ENCODE measurements around the gene C19orf73.
A peak's percentile ranks its signal among the peaks of the same experiment; 100 is the strongest.

C19orf73 gene

GRCh38 chr19:49118565-49119410 lies at the start of gene C19orf73:
C19orf73 (minus strand) TSS chr19:49119143; CDS start chr19:49119022, 121 bp downstream.
- peak; percentile 82 for DNase-seq

- no peak for DNase-seq
Measured at GRCh38 chr19:49168421-49168820, 49.5 kb upstream of the C19orf73 start.

DNA sequence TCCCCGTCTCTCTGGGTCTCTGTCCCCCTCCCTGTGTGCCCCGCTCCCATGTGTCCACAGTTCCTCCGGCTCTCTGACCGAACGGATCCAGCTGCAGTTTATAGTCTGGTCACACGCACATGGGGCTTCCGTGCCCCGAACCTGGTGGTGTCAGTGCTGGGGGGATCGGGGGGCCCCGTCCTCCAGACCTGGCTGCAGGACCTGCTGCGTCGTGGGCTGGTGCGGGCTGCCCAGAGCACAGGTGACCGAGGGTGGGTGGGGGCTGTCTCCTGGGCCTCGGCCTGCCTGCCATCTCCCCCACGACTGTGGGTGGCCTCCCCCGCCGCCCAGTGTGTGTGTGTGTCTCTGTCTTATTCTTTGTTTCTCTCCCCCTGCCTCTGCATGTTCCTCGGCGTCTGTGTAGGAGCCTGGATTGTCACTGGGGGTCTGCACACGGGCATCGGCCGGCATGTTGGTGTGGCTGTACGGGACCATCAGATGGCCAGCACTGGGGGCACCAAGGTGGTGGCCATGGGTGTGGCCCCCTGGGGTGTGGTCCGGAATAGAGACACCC lies 49.0 kb upstream of the C19orf73 start:
- no peak for DNase-seq

DNA sequence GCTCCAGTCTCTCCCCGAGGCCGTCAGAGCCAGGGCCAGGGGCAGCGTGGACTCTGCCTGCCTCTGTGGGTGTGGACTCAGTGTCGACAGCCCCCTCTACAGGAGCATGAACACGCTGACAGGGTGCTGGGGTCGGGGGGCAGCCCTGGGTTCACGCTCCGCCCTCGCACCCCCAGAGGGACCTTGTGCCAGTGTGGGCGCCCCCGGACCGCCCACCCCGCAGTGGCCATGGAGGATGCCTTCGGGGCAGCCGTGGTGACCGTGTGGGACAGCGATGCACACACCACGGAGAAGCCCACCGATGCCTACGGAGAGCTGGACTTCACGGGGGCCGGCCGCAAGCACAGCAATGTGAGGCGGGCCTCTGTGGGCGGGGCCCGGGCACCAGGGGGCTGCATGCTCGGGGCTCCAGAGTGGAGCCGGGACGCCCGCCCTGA lies 46.9 kb upstream of the C19orf73 start:
- DNase-seq = no peak

GRCh38 chr19:49165111-49165750 lies 46.3 kb upstream of the C19orf73 start:
- no peak for DNase-seq

DNA sequence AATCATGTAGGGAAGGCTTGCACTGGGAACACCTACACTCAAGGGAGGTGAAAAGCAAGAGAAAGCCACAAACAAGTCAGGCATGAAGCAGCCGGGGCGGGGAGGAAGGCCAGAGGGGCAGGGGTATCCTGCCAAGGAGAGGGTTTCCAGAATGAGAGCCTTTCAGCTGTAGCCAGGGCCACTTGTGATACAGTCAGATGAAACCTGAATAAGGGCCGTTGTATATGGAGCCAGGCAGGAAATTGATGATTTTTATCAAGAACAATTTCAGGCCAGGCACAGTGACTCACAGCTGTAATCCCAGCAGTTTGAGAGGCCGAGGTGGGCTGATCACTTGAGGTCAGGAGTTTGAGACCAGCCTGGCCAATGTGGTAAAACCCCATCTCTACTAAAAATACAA lies 43.0 kb upstream of the C19orf73 start:
- no peak for DNase-seq

GRCh38 chr19:49160450-49161189 lies 41.7 kb upstream of the C19orf73 start:
- no peak for DNase-seq

- no peak for DNase-seq
Measured at GRCh38 chr19:49157445-49158224, 38.7 kb upstream of the C19orf73 start, which contains the start of gene TRPM4. TRPM4 (plus strand) TSS chr19:49157792; CDS start chr19:49157867, 75 bp downstream.

GRCh38 chr19:49155820-49156346 lies 36.9 kb upstream of the C19orf73 start:
- DNase-seq = no peak

DNA sequence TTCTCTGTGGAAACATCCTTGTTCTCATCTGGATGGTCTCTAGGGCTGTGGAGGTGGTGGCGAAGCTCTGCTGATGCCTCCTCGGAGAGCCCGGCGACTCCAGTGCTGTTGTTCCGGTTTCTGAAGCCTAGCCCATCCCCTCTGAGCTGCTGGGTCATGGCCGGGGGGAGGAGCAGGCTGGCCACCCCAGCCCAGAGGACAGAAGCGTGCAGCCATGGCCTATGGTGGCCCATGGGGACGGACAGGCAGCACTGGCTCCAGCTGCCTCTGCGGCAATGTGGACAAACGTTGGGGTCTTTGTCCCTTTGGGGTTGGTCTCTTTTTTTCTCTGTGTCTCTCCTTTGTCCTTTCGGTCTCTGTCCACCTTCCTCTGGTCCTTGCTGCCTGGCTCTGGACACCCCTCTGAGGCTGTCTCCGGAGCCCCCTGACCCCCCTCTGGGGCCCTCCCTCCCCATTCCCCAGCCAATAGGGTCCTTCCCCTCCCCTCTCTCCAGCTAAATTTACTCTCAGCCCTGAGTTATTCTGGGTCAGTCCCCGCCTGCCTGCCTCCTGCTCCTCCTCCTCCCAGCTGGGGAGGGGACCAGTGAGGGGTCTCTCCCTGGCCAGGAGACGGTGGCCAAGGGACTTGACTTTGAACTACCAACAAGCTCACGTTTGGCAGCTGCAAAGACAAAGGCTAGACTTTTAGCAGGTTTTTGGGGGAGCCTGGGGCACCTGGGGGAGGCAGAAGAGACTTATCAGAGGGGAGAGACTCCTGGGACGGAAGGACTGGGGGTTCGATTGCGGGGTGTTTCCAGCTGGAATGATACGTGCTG lies 36.3 kb upstream of the C19orf73 start, which contains the start of gene HRC:
Gene HRC, minus strand, starts transcription at position 392 of the 815 bp plus-strand sequence. Its CDS starts 159 bp downstream, at position 233.
- no peak for DNase-seq

DNA sequence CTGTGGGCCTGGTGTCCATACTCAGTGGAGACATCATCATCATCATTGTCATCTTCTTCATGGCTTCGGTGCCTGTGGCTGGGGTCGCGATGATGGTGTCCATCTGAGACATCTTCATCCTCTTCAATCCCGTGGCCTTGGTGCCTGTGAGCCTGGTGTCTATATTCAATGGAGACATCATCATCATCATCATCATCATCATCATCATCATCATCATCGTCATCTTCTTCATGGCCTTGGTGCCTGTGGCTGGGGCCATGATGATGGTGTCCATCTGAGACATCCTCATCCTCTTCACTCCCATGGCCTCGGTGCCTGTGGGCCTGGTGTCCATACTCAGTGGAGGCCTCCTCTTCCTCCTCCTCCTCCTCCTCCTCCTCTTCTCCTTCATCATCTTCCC lies 35.3 kb upstream of the C19orf73 start:
- DNase-seq = no peak

GRCh38 chr19:49153167-49153809 lies 34.3 kb upstream of the C19orf73 start:
- no peak for DNase-seq

DNA sequence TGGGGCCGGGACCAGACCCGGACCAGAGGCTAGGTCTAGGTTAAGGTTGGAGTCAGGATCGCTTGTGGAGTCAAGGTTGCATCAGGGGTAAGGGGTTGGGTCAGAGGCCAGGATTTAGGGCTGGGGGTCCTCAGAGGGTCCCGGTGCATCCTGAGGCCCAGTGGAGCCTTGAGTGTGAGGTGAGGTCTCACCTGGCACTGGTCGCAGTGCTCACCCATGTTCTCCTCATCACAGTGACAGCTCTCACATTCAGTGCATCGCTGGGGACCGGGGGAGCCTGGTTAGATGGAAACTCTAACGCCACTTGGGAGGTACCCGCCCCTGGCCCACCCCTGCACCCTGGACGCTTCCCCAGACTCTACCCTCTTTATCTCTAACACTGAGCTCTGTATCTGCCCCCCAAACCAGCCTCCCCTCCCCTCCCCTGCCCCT lies 33.2 kb upstream of the C19orf73 start:
- no peak for DNase-seq

DNA sequence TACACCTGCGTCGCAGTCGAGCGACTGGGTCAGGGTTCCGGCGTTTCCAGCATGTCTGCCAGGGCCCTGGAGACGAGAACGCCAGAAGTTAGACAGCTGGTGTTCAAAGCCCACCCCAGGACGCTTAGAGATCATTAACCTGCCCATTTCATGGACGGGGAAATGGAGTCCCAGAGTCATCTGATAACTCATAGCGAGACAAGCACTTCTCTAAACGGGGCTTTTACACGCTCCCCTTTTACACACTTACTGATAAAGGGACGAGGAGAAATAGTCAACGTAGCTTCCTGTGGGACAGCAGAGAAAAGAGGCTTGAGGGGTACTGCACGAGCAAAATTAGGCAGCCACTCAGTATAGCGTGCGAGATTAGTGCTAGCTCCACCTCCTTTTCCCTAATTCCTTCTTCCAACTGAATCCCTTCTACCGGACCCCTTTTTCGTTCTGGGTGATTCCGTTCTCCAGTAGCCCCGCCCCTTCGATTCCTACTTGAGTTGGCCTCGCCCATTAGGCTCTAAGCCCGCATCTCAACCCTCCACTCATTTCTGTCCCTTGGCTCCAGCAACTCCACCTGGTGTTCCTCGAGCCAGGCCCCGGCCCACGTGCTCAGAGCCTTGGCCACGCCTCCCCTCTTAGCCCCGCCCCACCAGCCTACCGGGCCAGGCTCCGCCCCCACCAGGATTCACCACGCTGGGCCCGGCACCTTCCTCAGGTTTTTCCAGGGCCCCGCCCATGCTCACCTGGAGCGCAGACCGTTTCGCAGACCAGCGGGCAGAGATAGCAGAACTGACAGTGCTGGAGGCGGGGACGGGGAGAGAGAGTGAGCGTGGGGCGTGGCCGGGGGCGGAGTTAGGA lies 32.5 kb upstream of the C19orf73 start:
- peak; percentile 63 for DNase-seq

- DNase-seq = no peak
Measured at GRCh38 chr19:49150944-49151243, 32.0 kb upstream of the C19orf73 start.

- DNase-seq = peak; percentile 75
Measured at GRCh38 chr19:49150106-49150943, 31.4 kb upstream of the C19orf73 start.

GRCh38 chr19:49149652-49150105 lies 30.7 kb upstream of the C19orf73 start:
- peak; percentile 14 for DNase-seq

Data from GF-D8 (cell line).